ENCODE data around the gene PXMP2. TPM values are rescaled to one million over a fixed set of nuclear protein-coding genes. Genes with fewer than 3 reads are reported as not detected.

PXMP2 gene
- total RNA-seq, 4 donors from 2014 or later = 22.6 to 91.4 (median 31.9) TPM

- DNase-seq (ENCODE audit: low spot score) = no peak
- no peak for ATAC-seq (ENCODE audit: low FRiP score)
- TF ChIP-seq, protein P1, sequence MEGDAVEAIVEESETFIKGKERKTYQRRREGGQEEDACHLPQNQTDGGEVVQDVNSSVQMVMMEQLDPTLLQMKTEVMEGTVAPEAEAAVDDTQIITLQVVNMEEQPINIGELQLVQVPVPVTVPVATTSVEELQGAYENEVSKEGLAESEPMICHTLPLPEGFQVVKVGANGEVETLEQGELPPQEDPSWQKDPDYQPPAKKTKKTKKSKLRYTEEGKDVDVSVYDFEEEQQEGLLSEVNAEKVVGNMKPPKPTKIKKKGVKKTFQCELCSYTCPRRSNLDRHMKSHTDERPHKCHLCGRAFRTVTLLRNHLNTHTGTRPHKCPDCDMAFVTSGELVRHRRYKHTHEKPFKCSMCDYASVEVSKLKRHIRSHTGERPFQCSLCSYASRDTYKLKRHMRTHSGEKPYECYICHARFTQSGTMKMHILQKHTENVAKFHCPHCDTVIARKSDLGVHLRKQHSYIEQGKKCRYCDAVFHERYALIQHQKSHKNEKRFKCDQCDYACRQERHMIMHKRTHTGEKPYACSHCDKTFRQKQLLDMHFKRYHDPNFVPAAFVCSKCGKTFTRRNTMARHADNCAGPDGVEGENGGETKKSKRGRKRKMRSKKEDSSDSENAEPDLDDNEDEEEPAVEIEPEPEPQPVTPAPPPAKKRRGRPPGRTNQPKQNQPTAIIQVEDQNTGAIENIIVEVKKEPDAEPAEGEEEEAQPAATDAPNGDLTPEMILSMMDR (IDR thresholded peaks at IDR 0.05) = no peak
Observed at GRCh38 chr12:132653567-132654290, 33.7 kb upstream of the PXMP2 start.

GRCh38 chr12:132657004-132657727 is 30.2 kb upstream of the PXMP2 start:
- TF ChIP-seq, protein P1 (IDR thresholded peaks at IDR 0.05) = no peak
- no peak for ATAC-seq (ENCODE audit: low FRiP score)
- no peak for DNase-seq (ENCODE audit: low spot score)

DNA sequence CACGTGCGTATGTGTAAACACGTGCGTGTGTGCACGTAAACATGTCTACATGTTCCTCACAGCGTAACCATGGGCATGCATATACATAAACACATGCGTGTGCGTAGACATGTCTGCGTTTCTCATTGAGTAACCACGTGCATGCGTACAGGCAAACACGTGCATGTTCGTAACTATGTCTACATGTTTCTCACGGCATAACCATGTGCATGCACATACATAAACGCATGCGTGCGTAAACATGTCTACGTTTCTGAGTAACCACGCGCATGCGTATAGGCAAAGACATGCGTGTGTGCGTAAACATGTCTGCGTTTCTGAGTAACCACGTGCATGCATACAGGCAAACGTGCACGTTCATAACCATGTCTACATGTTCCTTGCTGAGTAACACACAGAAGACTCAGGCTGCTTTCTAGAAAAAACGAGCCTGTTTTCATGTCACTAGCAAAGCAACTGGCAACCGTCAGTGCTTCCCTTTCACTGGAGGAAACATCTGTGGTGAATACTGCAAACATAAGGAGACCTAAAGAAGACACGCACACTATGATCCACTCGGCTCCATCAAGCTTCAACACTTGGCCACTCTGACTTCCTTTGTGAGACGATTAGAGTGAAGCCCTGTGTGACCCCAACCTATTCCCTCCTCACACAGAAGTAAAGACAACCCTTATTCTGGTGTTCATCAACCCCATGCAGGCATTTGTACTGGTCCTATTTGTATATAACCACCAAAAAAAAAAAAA is 29.1 kb upstream of the PXMP2 start:
- DNase-seq (ENCODE audit: low spot score) = no peak
- TF ChIP-seq, protein P1 (IDR thresholded peaks at IDR 0.05) = no peak
- no peak for ATAC-seq (ENCODE audit: low FRiP score)

DNA sequence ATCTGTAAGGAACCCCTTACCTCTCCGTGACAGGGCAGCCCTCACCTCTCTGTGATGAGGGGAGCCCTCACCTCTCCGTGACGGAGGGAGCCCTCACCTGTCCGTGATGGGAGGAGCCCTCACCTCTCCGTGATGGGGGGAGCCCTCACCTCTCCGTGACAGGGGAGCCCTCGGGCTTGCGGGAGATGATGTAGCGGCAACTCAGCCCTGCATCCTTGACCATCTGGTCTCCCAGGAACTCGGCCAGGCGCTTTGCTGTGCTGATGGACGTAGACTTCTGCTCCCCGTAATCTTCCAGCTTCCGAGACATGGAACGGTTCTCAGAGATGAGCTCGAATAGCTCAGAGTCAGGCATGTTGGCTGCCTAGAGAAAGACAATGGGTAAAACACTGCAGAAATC is 28.2 kb upstream of the PXMP2 start:
- DNase-seq (ENCODE audit: low spot score) = no peak
- TF ChIP-seq, protein P1 (IDR thresholded peaks at IDR 0.05) = no peak
- ATAC-seq (ENCODE audit: low FRiP score) = no peak

DNA sequence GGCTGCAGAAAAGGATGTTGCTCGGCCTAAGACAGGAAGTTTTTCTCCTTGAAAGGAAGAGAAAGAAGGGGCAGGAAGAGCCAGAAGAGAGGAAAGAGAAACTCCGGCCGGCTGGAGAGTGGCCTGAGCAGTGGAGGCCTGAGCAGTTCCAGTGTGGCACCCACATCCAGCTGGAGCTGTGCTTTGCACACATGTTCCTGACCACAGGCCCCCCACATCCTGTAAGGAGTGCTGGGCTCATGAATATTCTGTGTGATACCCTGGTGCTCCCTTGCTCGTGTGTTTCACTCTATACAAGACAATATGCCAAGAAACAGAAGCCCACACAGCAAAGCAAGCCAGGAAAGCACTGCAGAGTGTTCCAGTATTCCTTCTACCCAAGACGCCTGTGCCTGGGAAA is 27.3 kb upstream of the PXMP2 start:
- no peak for DNase-seq (ENCODE audit: low spot score)
- TF ChIP-seq, protein P1 (IDR thresholded peaks at IDR 0.05) = no peak
- no peak for ATAC-seq (ENCODE audit: low FRiP score)

GRCh38 chr12:132660996-132661395 is 26.4 kb upstream of the PXMP2 start:
- no peak for ATAC-seq (ENCODE audit: low FRiP score)
- TF ChIP-seq, protein P1 (IDR thresholded peaks at IDR 0.05) = no peak
- DNase-seq (ENCODE audit: low spot score) = no peak
